GM19328 (cell line): Measurements from ENCODE around the gene SCN4A.
"Not testable (repeated sequence)": the region's sequence is repeated elsewhere in the genome, so short reads cannot be mapped to it uniquely, and the experiment has no call there.

Experiments used
- ATAC-seq: cut with Tn5 transposase; IDR thresholded peaks from one replicate; pipeline ENCODE4 v1.9.1; 2021; ENCODE audit warnings: mild to moderate bottlenecking, moderate library complexity; ENCODE audit not compliant: unreplicated experiment

The SCN4A gene

DNA sequence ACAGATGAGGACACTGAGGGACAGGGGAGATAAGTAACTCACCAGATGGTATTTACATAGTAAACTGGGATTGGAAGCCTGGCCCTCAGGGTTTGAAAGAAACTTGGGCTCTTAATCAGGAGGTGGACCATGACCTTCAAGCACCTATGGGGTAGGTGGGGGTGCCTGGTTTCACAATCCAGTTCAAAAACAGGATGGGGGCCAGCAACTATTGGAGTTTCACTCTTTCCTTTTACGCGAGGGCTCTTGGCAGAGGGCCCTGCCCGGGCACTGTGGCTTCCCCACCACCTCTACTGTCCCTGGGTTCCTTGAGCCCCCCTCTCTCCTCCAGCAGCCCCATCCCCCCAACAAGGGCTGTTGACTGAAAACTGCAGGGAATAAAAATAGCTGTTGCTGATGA is 14.1 kb upstream of the SCN4A start:
- no peak for ATAC-seq

GRCh38 chr17:63985387-63986140 is 12.8 kb upstream of the SCN4A start:
- ATAC-seq = no peak

DNA sequence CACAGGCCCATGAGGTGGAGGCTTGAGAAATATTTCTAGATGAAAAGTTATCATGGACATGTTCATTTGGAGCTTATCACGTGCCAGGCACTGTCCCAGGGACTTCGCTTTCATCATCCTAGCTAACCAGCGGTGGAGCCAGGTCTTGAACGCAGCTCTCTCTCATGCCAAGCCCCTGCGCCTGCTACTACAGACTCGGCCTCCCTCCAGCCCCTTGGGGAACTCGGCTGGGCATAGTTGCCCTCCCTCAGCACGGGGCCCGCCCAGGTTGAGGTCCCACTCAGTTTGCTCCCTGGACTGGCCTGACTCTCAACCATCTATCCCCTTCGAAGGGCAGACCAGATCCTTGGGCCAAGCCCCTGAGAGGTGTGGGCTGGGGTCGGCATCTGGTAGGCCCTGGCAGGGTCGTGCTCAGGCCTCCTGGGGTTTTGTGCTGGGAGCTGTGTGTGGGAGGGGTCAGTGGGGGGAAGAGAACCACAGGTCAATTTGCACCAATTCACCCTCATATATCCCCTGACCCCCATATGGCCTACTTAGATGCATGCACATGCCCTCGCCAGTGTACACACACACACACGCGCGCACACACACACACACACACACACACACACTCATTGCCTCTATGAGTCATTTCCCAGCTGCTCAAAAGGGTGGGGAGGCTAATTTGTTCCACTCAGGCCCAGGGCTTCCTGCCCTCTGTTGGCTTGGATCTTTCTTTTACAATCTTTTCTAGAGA is 12.1 kb upstream of the SCN4A start:
- ATAC-seq = no peak

DNA sequence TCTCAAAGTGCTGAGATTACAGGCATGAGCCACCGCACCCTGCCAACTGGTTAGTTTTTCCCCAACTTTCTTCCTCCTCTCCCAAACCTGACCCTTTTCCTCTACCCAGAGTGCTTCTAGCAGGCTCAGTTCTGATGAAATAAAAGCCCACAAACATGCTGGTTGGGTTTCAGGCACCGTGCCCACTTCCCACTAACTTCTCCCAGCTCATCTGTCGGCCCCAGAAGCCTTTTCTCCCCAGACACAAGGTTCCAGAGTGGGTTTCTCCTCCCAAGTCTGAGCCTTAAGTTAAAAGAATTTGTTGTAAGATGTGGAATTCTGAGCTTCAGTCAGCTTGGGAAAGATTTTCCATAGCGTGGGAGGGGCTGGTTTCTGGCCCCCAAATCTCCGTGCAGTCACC is 11.5 kb upstream of the SCN4A start:
- no peak for ATAC-seq

DNA sequence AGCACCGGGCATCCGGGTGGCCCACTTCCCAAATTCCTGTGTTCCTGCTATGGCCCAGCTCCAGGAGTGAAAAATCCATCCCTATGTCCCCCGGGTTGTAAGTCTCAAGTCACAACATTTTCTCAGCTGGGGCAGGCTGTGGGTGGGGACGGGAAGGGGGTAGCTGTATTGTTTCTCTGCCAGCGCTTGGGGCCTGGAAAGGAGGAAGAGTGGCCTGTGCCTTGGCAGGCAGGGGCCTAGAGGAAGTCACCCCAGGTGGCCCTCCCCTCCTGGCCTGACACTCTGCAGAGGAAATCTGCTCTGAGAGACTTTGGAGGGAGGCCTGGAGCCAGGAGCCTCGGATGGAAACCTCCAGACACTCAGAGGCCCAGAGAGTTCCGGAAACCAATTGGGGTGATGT is 10.6 kb upstream of the SCN4A start:
- ATAC-seq = no peak

DNA sequence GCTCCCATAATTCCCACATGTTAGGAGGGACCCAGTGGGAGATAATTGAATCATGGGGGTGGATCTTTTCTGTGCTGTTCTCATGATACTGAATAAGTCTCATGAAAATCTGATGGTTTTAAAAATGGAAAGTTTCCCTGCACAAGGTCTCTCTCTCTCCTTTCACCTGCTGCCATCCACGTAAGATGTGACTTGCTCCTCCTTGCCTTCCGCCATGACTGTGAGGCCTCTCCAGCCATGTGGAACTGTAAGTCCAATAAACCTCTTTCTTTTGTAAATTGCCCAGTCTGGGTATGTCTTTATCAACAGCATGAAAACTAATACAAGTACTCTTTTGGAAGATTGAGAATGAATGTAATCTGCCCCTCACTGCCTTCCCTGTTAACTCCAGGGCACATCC is 9.9 kb upstream of the SCN4A start:
- ATAC-seq = not testable (repeated sequence)

DNA sequence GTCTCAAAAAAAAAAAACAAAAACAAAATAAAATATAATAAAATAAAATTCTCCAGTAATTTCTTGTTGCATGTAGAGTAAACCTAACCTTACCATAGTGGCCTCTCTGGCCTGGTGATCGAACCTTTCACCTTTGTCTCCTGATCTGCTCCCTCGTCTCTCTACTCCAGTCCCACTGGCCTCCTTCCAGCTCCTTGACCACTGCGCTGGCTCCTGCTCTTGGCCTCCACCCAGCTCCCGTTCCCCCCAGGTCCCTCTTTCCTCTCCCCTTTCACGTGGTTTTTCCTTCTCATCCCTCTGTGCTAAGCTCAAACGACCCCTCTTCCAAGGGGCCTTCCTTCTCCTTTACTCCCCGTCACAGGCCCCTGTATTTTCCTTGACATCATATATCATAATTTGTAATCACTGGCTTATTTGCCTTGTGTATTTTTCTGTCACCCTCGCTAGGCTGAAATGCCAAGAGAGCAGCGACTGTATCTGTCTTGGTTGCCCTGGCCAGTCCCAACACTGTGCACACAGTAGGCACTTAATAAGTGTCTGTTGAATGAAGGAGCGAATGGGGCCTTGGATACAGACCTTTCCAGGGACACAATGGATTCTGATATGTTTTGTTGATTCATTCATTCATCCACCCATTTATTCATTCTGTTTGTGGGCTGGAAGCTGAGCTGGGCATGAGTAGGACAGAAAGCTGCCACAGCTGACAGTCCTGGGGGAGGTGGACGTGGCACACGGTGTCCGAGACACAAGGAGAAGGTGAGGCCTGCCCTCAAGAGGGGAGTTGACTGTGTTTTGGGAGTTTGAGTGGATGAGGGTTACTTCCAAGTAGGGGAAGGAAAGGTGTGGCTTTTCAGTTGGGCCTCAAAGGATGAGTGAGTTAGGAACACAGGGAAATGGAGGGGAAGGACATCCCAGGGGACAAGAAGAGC is 5.8 kb upstream of the SCN4A start:
- no peak for ATAC-seq

DNA sequence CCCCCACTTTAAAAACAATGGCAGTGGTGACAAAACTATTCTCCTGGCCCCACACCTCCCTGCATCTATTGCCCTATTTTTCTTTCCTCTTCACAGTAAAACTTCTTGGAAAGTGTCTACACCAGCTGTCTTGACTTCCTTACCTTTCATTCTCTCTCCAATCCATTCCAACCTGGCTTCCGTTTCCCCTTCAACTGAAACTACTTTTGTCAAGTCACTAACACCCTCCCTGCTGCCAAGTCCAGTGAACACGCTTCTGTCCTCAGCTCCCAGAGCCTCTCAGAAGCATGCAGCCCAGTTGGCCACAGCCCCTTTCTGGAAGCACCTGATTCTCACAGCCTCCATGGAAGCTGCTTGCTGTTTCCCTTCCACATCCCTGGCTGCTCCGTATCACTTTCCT is 4.0 kb upstream of the SCN4A start:
- no peak for ATAC-seq

DNA sequence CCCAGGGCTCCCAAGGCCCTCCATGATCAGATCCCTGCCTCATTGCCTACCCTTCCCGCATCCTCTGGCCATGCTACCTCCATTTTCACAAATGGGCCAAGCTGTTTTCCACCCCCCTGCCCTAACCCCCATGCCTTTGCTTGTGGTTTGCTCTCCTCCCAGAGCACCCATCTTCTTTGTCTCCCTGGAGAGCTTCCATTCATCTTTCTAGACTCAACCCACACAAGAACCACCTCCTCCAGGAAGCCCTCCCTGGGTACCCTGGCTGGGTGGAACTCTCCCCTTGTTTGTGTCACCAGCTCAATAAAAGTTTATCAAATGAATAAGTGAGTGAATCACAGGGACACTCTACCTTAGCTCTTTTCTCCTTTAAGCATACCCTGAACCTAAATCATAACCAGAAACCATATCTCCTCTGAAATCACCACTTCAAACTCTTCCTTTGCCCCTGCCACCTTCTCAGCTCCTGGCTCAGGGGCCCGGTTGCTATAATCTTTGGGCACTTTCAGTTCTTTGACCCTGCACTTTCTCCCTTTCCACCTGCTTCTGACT is 2.9 kb upstream of the SCN4A start:
- no peak for ATAC-seq

DNA sequence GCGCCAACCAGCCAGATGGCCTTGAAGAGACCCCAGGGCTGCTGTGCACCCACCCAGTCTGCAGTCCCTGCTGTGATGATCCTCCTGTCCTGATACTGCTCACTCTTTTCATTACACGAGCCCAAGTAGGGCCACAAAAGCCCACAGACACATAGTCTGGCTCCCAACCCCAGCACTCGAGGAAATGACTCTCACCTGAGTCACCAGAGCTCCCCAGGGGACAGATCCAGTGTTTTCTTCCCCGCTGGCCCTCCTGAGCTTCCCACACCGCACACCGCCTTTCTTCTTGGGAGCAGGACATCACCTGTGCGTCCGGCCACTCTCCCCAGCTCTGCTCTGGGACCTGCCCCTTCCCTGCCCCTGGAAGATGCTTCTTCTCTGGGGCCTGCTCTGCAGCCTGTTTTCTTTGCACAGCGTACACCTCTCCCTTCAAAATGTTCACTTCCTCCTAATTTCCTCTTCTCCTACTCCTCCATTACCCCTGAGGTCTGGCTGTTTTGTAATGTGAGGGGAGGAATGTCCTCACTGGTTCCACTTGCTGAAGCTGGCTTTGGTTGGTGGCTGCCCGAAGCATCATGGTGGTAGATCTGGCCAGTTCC is 2.0 kb upstream of the SCN4A start:
- no peak for ATAC-seq

DNA sequence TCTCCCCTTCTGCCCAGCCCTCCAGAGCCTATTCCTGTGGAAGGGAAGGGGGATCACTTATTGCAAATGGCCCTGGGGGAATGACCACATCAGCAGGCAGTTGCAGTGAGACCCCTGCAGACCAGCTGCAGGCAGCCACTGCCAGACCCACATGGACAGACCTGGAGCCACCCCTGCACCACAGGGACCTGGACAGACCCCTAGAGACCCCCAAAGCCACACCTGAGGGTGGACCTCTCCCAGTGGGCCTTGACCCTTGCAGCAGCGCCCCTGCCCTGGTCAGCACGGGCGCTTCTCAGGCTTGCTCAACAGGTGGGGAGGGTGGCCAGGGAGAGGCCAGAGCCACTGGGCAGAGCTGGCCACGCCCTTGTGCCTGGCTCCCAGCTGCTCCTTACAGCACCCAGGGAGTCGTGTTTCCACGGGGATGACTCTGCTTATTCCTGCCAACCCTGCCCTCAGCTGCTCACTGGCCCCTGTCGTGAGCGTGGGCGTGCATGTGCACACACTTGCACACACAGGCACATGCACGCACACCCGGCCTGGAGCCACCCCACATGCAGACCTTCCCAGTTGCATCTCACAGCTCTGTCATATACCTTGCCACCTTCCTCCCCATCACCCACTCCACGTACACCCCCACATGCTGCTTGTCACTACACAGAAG is 1.3 kb upstream of the SCN4A start:
- no peak for ATAC-seq

DNA sequence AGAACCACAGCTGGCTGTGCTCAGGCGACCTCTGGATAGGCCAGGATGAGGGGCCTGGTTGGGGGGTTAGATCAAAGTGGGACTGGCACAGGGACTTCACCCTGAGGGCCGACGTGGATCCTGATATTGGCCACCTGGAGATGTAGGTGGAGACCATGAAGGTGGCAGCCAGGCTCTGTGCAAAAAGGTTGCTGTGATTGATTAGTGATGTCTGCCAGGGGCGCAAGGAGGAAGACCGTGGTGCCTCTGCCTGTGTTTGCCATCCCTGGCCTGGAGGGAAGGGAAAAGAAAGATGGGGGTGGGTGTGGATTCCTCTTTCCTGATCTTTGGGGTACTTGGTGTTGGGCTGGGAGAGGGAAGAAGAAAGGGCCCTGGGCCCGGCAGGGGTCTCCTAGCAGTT is 529 bp upstream of the SCN4A start:
- ATAC-seq = no peak

DNA sequence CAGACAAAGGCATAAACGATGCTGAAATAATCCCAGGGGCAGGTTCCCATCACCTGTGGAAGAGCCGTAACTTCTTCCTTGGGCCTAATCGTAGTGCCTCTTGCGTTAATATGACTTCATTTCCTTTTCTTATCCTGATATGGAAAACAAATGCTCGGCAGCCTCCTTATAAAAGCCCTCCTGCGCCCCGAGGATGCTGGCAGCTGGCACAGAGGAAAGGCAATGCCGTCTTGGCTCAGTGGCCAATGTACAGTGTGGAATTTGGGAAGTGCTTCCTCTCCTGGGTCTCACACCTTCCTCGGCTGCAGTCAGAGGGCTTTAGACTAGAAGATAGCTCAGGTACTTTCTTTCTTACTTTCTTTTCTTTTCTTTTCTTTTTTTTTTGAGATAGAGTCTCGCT is 3.4 kb downstream of the SCN4A start:
- ATAC-seq = no peak

DNA sequence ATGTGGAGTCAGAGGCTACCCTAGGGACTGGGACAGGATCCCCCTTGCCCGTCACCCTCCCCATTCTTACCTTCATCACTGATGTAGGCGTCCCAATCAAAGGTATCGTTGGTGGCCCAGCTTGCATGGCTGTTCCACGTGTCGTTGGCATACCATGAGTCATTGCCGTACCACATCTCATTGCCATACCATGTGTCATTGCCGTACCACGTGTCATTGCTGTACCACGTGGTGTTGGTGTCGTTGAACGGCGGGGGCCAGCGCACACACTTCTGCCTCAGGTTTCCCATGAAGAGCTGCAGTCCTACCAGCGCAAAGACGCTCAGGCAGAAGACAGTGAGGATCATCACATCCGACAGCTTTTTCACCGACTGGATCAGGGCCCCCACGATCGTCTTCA is 4.8 kb downstream of the SCN4A start:
- ATAC-seq = no peak

GRCh38 chr17:63966646-63967264 is 6.0 kb downstream of the SCN4A start:
- no peak for ATAC-seq

GRCh38 chr17:63963123-63963522 is 9.6 kb downstream of the SCN4A start:
- ATAC-seq = no peak

GRCh38 chr17:63962298-63962744 is 10.4 kb downstream of the SCN4A start:
- no peak for ATAC-seq

DNA sequence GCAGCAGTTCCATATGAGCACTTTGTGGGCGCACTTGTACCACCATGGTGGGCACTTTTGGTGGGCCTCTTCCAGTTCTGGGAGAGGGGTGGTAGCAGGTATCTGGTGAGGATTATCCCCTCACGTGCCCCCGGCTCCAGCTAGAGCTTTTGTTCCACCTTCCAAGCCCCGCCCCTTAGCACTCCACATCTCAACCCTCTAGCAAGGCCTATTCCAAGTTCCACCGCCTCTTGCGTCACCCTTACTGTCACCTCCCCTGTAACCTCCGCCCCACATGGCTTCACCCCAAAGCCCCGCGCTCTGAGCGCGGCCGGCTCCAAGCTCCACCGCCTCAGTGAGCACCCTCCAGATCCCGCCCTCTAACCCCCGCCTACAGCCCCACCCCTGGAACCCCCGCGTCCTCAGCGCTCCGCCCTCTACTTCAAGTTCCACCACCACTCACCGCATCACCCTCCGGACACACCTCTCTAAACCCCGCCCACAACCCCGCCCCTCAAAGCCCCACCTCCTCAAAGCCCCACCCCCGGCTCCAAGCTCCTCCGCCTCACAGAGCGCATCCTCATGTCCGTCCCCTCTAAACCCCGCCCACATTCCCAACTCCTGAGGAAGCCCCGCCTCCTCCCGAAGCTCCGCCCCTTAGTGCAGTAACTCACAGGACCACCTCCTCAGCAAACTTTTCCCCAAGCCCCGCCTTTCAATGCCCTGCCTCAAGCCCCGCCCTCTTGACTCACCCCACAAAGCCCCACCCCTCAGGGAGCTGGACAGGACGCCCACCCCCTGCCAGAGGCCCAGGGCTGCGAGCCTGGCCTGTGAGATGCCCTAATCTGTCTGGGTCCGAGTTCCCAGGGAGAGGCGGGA is 11.1 kb downstream of the SCN4A start:
- ATAC-seq = no peak

DNA sequence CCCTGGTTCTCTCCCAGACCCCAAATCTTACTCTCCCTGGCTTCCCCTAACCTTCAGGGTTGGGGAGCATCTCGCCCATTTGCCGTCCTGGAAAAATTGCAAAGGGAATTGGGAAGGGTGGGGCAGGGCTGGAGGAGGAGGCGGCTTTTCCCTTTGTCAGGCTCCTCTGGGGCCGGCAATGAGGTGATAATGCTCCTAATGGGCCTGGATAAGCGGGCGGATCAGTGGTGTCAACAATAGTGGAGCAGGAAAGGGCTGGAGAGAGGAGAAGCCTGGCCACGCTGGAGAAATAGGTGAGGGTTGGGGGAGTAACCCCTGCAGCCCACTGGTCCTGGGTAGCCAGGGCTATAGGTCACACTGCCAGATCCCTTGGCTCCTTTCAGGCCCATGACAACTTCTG is 12.3 kb downstream of the SCN4A start:
- no peak for ATAC-seq
